Esophagus muscularis mucosa (tissue), 4 donors: ENCODE results near the gene NOTO. TPM values are rescaled to one million over a fixed set of nuclear protein-coding genes. Genes with fewer than 3 reads are reported as not detected.

Experiments
- DNase-seq: peaks from one replicate; pipeline ENCODE4 v3.0.0-alpha.2; 2017; ENCODE audit errors: extremely low spot score
- H3K27ac ChIP-seq, 4 donors: fragments of 200-600 bp; sonication (generic); replicated peaks in 1 of 4; 1 replicate in 3 of 4; 2 replicates in 1 of 4; pipeline ENCODE4 v1.5.1; 2016 to 2019; ENCODE audit warnings: mild to moderate bottlenecking in 1 of 4
- H3K27me3 ChIP-seq, 4 donors: fragments of 200-600 bp; sonication (generic); one replicate each; pipeline versions ENCODE4 v1.5.1 to v1.6.0; 2016 to 2019
- H3K36me3 ChIP-seq, 4 donors: fragments of 200-600 bp; sonication (generic); one replicate each; pipeline ENCODE4 v1.5.1; 2016 to 2019
- H3K4me1 ChIP-seq, 4 donors: fragments of 200-600 bp; sonication (generic); one replicate each; pipeline ENCODE4 v1.5.1; 2016 to 2019
- H3K4me3 ChIP-seq, 4 donors: fragments of 200-600 bp; sonication (generic); 1 replicate in 2 of 4; 2 replicates in 2 of 4; pipeline ENCODE4 v1.5.1; 2016 to 2019; ENCODE audit warnings: mild to moderate bottlenecking in 4 of 4, moderate library complexity in 1 of 4
- H3K9me3 ChIP-seq, 4 donors: fragments of 200-600 bp; sonication (generic); 1 replicate in 3 of 4; 2 replicates in 1 of 4; pipeline ENCODE4 v1.5.1; 2016 to 2019
- EP300 ChIP-seq: sonication (generic); formaldehyde crosslinking; IDR thresholded peaks from one replicate; pipeline ENCODE4 v1.6.1; 2017; ENCODE audit warnings: antibody characterized with exemption
- POLR2A ChIP-seq: fragments of 450-650 bp; IDR thresholded peaks from one replicate; pipeline ENCODE4 v1.6.1; 2017; ENCODE audit warnings: antibody characterized with exemption, moderate library complexity, mild to moderate bottlenecking, low read depth
- POLR2AphosphoS5 ChIP-seq, 2 donors: sonication (generic); formaldehyde crosslinking; IDR thresholded peaks; one replicate each; pipeline ENCODE4 v1.6.1; 2017; ENCODE audit warnings: antibody characterized with exemption in 2 of 2
- WGBS: methylation state at CpG from one replicate; pipeline ENCODE4 v1.1.5; 2018; 5-methylcytosine and 5-hydroxymethylcytosine counted together
- intact Hi-C: fragments of 100-400 bp; cut with DNase I; formaldehyde crosslinking; loops from one replicate; pipeline ENCODE4 v1.15.1; 2023
- total RNA-seq, 4 donors: library from RNA; depleted of rRNA; stranded (reverse); fragments of >200 nt; gene quantifications; one replicate each; pipeline versions ENCODE4 v1.1.0 to v1.2.1, GENCODE V29; 2016
- TF ChIP-seq, protein P1 (sequence below), 3 experiments: fragments of 200-600 bp in 2 of 3; fragments of 450-650 bp in 1 of 3; sonication (generic) in 2 of 3; IDR thresholded peaks; one replicate each; pipeline ENCODE4 v1.5.1; 2017 to 2019; ENCODE audit warnings: antibody characterized with exemption in 3 of 3, mild to moderate bottlenecking in 2 of 3, moderate library complexity in 1 of 3

Gene NOTO
- total RNA-seq, 4 donors from 2014 or later: not detected

DNA sequence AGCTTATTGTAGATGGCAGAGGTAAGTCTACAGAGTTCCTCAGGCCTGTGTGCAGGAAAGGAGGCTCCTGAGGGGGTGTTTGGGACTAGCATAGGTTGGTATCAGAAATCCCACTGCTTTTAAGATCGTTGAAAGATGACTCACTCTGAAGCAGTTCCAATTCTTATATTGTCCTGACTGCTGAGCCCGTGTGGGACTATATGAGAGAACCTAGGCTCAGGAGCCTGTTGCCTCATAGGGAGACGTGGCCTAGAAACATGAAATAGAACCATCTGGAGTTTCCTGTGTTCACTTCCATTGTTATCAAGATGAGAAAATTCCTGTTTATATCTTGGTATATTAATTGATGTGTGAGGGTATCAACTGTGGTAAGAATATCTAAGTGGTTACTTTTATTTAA lies 37.4 kb downstream of the NOTO start:
- Histone ChIP-seq H3K9me3 (no peaks in the 10 kb centered on the region), H3K36me3 (peaks cover 23 to 66% (median 56%) of the 10 kb centered on the region in 4 donors), H3K4me3 (no peak overlapping the region), H3K27me3 (no peaks in the 10 kb centered on the region), H3K27ac (no peak overlapping the region), H3K4me1 (peaks cover 24 to 54% (median 46%) of the 10 kb centered on the region in 4 donors)
- intact Hi-C loops: no loop called here
- TF ChIP-seq POLR2A (no peak), EP300 (no peak), POLR2AphosphoS5 (IDR thresholded peaks at IDR 0.05) (no peak)
- TF ChIP-seq, protein P1, sequence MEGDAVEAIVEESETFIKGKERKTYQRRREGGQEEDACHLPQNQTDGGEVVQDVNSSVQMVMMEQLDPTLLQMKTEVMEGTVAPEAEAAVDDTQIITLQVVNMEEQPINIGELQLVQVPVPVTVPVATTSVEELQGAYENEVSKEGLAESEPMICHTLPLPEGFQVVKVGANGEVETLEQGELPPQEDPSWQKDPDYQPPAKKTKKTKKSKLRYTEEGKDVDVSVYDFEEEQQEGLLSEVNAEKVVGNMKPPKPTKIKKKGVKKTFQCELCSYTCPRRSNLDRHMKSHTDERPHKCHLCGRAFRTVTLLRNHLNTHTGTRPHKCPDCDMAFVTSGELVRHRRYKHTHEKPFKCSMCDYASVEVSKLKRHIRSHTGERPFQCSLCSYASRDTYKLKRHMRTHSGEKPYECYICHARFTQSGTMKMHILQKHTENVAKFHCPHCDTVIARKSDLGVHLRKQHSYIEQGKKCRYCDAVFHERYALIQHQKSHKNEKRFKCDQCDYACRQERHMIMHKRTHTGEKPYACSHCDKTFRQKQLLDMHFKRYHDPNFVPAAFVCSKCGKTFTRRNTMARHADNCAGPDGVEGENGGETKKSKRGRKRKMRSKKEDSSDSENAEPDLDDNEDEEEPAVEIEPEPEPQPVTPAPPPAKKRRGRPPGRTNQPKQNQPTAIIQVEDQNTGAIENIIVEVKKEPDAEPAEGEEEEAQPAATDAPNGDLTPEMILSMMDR (IDR thresholded peaks at IDR 0.05): no peak
- DNase-seq: no peak
- 56% methylated on average over 3 of the region's 3 CpGs for WGBS

DNA sequence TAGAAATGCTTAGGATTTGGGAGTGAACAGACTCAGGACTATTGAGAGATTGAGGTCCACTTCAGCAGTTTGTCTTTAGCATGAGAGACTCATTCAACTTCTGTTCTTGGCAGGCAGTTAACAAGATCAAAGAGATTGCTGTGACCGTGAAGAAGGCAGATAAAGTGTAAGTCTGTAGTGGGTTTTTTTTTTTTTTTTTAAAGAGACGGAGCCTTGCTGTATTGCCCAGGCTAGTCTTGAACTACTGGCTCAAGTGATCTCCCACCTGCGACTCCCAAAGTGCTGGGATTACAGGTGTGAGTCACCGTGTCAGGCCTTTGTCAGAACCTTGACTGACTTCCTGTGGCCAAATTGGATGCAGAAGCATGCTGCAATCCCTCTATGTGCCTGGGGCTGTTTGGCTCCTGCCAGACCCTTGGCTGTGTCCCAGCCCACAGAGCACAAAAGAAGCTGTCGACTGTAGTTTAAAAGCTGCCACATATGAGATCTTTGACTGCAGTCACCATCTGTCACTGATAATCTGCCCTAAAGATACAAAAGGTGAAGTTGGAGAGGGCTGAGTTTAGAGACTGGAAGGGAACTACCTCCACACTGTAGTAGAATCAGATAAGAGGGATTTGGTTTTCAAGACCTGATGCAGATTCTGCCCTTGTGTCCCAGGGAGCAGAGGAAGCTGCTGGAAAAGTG lies 41.7 kb downstream of the NOTO start:
- 48% methylated on average over 5 of the region's 5 CpGs for WGBS
- Histone ChIP-seq H3K9me3 (no peaks in the 10 kb centered on the region), H3K36me3 (peaks cover 65 to 98% (median 95%) of the 10 kb centered on the region in 4 donors), H3K4me3 (no peak overlapping the region), H3K4me1 (peaks cover under 1 to 11% (median 5%) of the 10 kb centered on the region in 4 donors), H3K27me3 (no peaks in the 10 kb centered on the region), H3K27ac (no peak overlapping the region)
- no peak for DNase-seq
- intact Hi-C loops: no loop called here
- TF ChIP-seq EP300: no peak
- TF ChIP-seq, protein P1 (IDR thresholded peaks at IDR 0.05): no peak
- TF ChIP-seq POLR2AphosphoS5 (IDR thresholded peaks at IDR 0.05): no peak
- TF ChIP-seq POLR2A: no peak

DNA sequence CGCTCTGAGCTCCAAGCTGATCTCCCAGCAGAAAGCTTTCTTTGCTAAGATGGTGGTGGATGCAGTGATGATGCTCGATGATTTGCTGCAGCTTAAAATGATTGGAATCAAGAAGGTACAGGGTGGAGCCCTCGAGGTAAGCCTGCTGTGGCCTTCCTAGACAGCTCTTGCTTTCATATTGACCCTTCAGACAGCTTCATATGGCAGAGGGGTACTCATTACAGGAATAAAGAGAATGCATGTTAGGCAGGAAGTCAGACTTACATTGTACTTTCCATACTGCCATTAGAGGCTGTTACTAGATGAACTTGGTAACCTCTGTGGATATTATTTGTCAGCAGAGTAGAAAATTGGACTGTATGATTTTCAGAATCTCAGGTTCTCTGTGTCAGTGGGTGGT lies 42.2 kb downstream of the NOTO start:
- intact Hi-C loops: no loop called here
- no peaks in the 10 kb centered on the region for H3K27me3 ChIP-seq
- peaks cover 70 to 98% (median 97%) of the 10 kb centered on the region in 4 donors for H3K36me3 ChIP-seq
- TF ChIP-seq EP300: no peak
- TF ChIP-seq POLR2AphosphoS5 (IDR thresholded peaks at IDR 0.05): no peak
- TF ChIP-seq, protein P1 (IDR thresholded peaks at IDR 0.05): no peak
- TF ChIP-seq POLR2A: no peak
- peaks cover 0 to 6% (median under 1%) of the 10 kb centered on the region in 4 donors for H3K4me1 ChIP-seq
- 95% methylated on average over 3 of the region's 3 CpGs for WGBS
- no peak overlapping the region for H3K4me3 ChIP-seq
- DNase-seq: no peak
- H3K27ac ChIP-seq: no peak overlapping the region
- no peaks in the 10 kb centered on the region for H3K9me3 ChIP-seq

DNA sequence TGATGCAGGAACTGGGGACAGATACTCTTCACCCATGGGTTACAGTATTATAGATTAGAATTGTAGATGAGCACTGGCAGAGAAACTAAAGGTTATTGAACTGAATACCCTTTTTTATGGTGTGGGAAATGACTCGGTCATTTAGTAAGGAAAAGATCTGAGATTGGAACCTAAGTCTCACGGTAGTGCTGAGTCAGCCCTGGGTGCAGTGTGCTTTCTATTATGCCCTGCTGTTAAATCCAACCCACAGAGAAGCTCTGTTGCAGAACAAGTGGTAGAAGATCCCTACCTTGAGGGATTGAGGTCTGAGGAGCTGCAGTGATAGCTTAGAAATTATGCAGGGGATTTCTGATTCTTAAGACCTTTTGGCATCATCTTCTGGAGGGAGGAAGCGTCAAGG lies 44.5 kb downstream of the NOTO start:
- intact Hi-C loops: no loop called here
- H3K9me3 ChIP-seq: no peaks in the 10 kb centered on the region
- WGBS: 76% methylated on average over 3 of the region's 3 CpGs
- H3K27ac ChIP-seq: no peak overlapping the region
- peaks cover 93 to 100% (median 99%) of the 10 kb centered on the region in 4 donors for H3K36me3 ChIP-seq
- no peaks in the 10 kb centered on the region for H3K4me1 ChIP-seq
- TF ChIP-seq, protein P1 (IDR thresholded peaks at IDR 0.05): no peak
- TF ChIP-seq EP300 (no peak), POLR2A (no peak), POLR2AphosphoS5 (IDR thresholded peaks at IDR 0.05) (no peak)
- no peaks in the 10 kb centered on the region for H3K27me3 ChIP-seq
- H3K4me3 ChIP-seq: no peak overlapping the region
- no peak for DNase-seq

DNA sequence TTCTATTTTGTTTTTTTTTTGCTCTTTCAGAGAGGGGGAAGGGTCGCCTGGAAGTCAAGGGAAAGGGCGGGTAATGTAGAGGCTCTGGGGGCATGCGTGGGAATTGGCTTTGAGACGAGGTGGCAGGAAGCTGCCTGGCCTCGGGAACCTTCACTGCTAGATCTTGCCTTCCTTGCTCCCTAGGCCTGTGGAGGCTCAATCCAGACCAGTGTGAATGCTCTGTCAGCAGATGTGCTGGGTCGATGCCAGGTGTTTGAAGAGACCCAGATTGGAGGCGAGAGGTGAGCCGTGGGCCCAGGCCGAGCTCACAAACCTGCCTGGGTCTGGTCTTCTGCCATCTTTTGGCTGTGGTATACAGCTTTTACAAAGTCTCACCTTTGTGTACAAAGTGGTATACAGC lies 47.3 kb downstream of the NOTO start:
- H3K27me3 ChIP-seq: no peaks in the 10 kb centered on the region
- intact Hi-C loops: no loop called here
- H3K9me3 ChIP-seq: no peaks in the 10 kb centered on the region
- H3K4me1 ChIP-seq: no peaks in the 10 kb centered on the region
- no peak overlapping the region for H3K4me3 ChIP-seq
- TF ChIP-seq EP300: no peak
- TF ChIP-seq POLR2A: no peak
- TF ChIP-seq, protein P1 (IDR thresholded peaks at IDR 0.05): no peak
- no peak for TF ChIP-seq POLR2AphosphoS5 (IDR thresholded peaks at IDR 0.05)
- peaks cover 87 to 100% (median 99%) of the 10 kb centered on the region in 4 donors for H3K36me3 ChIP-seq
- no peak overlapping the region for H3K27ac ChIP-seq
- WGBS: 76% methylated on average over 9 of the region's 9 CpGs
- DNase-seq: no peak
